ENCODE measurements around the gene KLHL26.

GRCh38 chr19:18604820-18605159, 32.0 kb upstream of the KLHL26 start:
- TF ChIP-seq POLR2A (IDR thresholded peaks at IDR 0.05; ENCODE audit: low read length), result no peak
- no peak for TF ChIP-seq GATA1 (IDR thresholded peaks at IDR 0.05; ENCODE audit: low read depth, low read length)

Data from erythroblast (primary cell).